Adrenal gland (tissue), 12 donors: ENCODE measurements around the gene ENO4. TPM values are rescaled to one million over a fixed set of nuclear protein-coding genes. Genes with fewer than 3 reads are reported as not detected.

Experiments used
- DNase-seq, 7 donors: peaks; one replicate each; pipeline ENCODE4 v3.0.0-alpha.2; 2019 to 2020
- H3K27ac ChIP-seq, 5 donors: fragments of 200-600 bp; sonication (generic) in 4 of 5; 1 replicate in 3 of 5; 2 replicates in 2 of 5; pipeline versions ENCODE4 v1.5.1 to v1.8.0; 2016 to 2020; ENCODE audit warnings: mild to moderate bottlenecking in 1 of 5
- H3K27me3 ChIP-seq: fragments of 200-600 bp; 2 replicates; pipeline ENCODE4 v1.8.0; 2021
- H3K36me3 ChIP-seq, 2 donors: fragments of 200-600 bp; replicated peaks in 1 of 2; 1 replicate in 1 of 2; 2 replicates in 1 of 2; pipeline versions ENCODE4 v1.5.1 to v1.8.0; 2018 to 2022
- H3K4me1 ChIP-seq, 2 donors: fragments of 200-600 bp; replicated peaks in 1 of 2; 1 replicate in 1 of 2; 2 replicates in 1 of 2; pipeline versions ENCODE4 v1.5.1 to v1.8.0; 2018 to 2021
- H3K4me3 ChIP-seq, 4 donors: fragments of 200-600 bp; sonication (generic) in 3 of 4; one replicate each; pipeline ENCODE4 v1.5.1; 2016 to 2018
- H3K9me3 ChIP-seq, 3 donors: fragments of 200-600 bp; sonication (generic) in 1 of 3; replicated peaks in 1 of 3; 1 replicate in 2 of 3; 2 replicates in 1 of 3; pipeline versions ENCODE4 v1.5.1 to v1.8.0; 2016 to 2021
- CTCF ChIP-seq, 6 experiments: fragments of 450-650 bp in 4 of 6; fragments of 200-600 bp in 2 of 6; sonication (generic) in 1 of 6; IDR thresholded peaks; 1 replicate in 5 of 6; 2 replicates in 1 of 6; pipeline versions ENCODE4 v1.5.1 to v1.8.0; 2016 to 2021; ENCODE audit warnings: antibody characterized with exemption in 6 of 6, mild to moderate bottlenecking in 2 of 6, moderate library complexity in 1 of 6
- POLR2A ChIP-seq, 2 donors: fragments of 450-650 bp; IDR thresholded peaks; one replicate each; pipeline ENCODE4 v1.6.1; 2017; ENCODE audit warnings: antibody characterized with exemption in 2 of 2, mild to moderate bottlenecking in 2 of 2, moderate library complexity in 1 of 2
- WGBS, 4 donors: extraction: QIAGEN DNeasy Blood & Tissue Kit in 2 of 4; methylation state at CpG; one replicate each; pipeline versions ENCODE4 v1.1.5 to v1.1.7; 2013 to 2017; 5-methylcytosine and 5-hydroxymethylcytosine counted together
- intact Hi-C, 2 donors: fragments of 100-400 bp; cut with DNase I; formaldehyde crosslinking; loops; one replicate each; pipeline versions ENCODE4 v1.14.1 to v1.15.0; 2022 to 2023
- polyA plus RNA-seq, 3 donors: library from polyadenylated mRNA; stranded (reverse); fragments of 200-250 nt in 2 of 3; fragments of 350-450 nt in 1 of 3; fragmentation: Illumina TruSeq in 1 of 3; extraction: RNeasy Lipid Tissue Mini Kit (QIAGEN cat#74804) in 1 of 3; gene quantifications; one replicate each; pipeline ENCODE4 v1.2.3, GENCODE V29; 2013 to 2014
- total RNA-seq, 9 donors: library from RNA; depleted of rRNA in 4 of 9; stranded (reverse); fragments of >200 nt in 4 of 9; fragments of 120-200 nt in 1 of 9; fragmentation: NEBNext Ultra II Directional in 1 of 9; extraction: Animal tissue kit (Norgen Biotek cat#: 25700) in 1 of 9; gene quantifications; one replicate each; pipeline versions ENCODE4 v1.1.0 to v1.2.4, GENCODE V29; 2013 to 2023
- donor health status: healthy with polysubstance abuse.
- donor health status: Bipolar disorder and iron deficiency.
- donor health status: DM: yes; HTN: yes; CAD: no.
- donor health status: DM: no; HTN: no; CAD: no.
- donor health status: DM: no; HTN: no; CAD: no.
- donor health status: DM: yes; HTN: yes; CAD: no.

Gene ENO4
- total and polyA plus RNA-seq, 12 donors: 0.11 to 6.8 (median 0.42) TPM; not detected in 1

DNA sequence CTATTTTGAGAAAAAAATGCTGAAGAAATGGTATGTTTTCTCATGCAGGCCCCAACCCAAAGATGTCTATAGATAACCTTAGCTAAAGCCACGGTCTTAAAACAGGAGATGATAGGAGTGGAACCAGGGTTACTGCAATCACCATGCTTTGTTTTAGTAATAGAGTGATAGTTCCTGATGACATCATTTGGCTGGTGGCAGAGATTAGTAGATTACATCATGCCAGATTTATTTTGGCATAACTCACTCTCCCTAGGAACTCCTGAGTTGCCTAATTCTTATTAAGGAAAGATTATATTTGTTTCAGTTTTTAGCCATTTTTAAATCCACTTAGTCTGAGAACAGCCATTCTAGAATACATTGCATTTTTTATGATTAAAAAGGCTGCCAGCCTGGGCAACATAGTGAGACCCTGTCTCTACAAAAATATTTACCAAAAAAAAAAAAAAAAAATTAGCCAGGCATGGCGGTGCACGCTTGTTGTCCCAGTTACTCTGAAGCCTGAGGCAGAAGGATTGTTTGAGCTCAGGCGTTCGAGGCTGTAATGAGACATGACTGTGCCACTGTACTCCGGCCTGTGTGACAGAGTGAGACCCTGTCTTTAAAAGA is 17.8 kb downstream of the ENO4 start:
- no peaks in the 10 kb centered on the region for H3K36me3 ChIP-seq
- no peak overlapping the region for H3K4me3 ChIP-seq
- H3K4me1 ChIP-seq: no peaks in the 10 kb centered on the region
- WGBS, 4 donors: 88 to 93% (median 89%) methylated on average over 6 of the region's 6 CpGs
- H3K9me3 ChIP-seq: no peaks in the 10 kb centered on the region
- DNase-seq: no peak
- H3K27ac ChIP-seq: no peak overlapping the region
- TF ChIP-seq CTCF (IDR thresholded peaks at IDR 0.05) (no peak), POLR2A (IDR thresholded peaks at IDR 0.05) (no peak)
- no peaks in the 10 kb centered on the region for H3K27me3 ChIP-seq
- intact Hi-C loops: no loop called here

DNA sequence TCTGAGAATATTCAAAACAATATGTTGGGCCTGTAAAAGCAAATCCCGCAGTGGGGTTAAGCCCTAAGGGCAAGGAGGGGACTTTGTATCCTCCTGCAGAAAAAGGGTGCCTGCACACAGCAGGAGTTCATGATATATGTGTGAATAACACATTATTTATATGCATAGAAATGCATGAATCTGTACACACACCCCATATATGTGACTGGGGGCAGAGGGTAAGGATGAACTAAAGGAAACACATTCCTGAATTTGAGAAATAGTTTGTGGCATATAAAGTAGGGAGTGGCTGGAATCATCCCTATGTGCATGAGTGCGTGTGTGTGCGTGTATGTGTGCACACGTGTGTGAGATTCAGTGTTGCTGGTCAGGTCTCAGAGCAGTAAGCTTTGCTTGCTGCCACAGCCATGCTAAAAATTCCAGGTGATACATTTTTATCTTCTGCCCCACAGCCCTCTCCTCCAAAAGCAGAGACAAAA is 18.9 kb downstream of the ENO4 start:
- 51 to 65% (median 60%) methylated on average over 4 of the region's 4 CpGs for WGBS, 4 donors
- Histone ChIP-seq H3K27me3 (no peaks in the 10 kb centered on the region), H3K9me3 (no peaks in the 10 kb centered on the region), H3K4me1 (no peaks in the 10 kb centered on the region), H3K36me3 (no peaks in the 10 kb centered on the region), H3K4me3 (no peak overlapping the region), H3K27ac (no peak overlapping the region)
- intact Hi-C loops: no loop called here
- DNase-seq: no peak
- TF ChIP-seq POLR2A (IDR thresholded peaks at IDR 0.05) (no peak), CTCF (IDR thresholded peaks at IDR 0.05) (no peak)

- 61 to 77% (median 68%) methylated on average over 4 of the region's 4 CpGs for whole genome bisulfite sequencing, 4 donors
- Histone ChIP-seq H3K4me3 (no peak overlapping the region), H3K27ac (no peak overlapping the region), H3K27me3 (no peaks in the 10 kb centered on the region), H3K36me3 (no peaks in the 10 kb centered on the region), H3K9me3 (no peaks in the 10 kb centered on the region), H3K4me1 (no peaks in the 10 kb centered on the region)
- no peak for TF ChIP-seq CTCF (IDR thresholded peaks at IDR 0.05)
- TF ChIP-seq POLR2A (IDR thresholded peaks at IDR 0.05): no peak
- DNase-seq: no peak
- intact Hi-C loops: no loop called here
Measured at GRCh38 chr10:116868722-116869121, 19.4 kb downstream of the ENO4 start.

- Histone ChIP-seq H3K4me1 (no peaks in the 10 kb centered on the region), H3K4me3 (no peak overlapping the region), H3K27ac (no peak overlapping the region), H3K27me3 (no peaks in the 10 kb centered on the region), H3K36me3 (no peaks in the 10 kb centered on the region), H3K9me3 (no peaks in the 10 kb centered on the region)
- intact Hi-C loops: no loop called here
- WGBS, 4 donors: 93 to 98% (median 95%) methylated on average over 2 of the region's 2 CpGs
- DNase-seq: no peak
- TF ChIP-seq CTCF (IDR thresholded peaks at IDR 0.05) (no peak), POLR2A (IDR thresholded peaks at IDR 0.05) (no peak)
Measured at GRCh38 chr10:116870949-116871348, 21.6 kb downstream of the ENO4 start.
